GM18511 (cell line): ENCODE results near the gene POLR2J.
"Not testable (repeated sequence)": the region's sequence is repeated elsewhere in the genome, so short reads cannot be mapped to it uniquely, and the experiment has no call there.

ENCODE experiments used
- ATAC-seq: cut with Tn5 transposase; IDR thresholded peaks from one replicate; pipeline ENCODE4 v1.9.1; 2021; ENCODE audit warnings: mild to moderate bottlenecking, moderate library complexity; ENCODE audit not compliant: unreplicated experiment

Gene POLR2J

DNA sequence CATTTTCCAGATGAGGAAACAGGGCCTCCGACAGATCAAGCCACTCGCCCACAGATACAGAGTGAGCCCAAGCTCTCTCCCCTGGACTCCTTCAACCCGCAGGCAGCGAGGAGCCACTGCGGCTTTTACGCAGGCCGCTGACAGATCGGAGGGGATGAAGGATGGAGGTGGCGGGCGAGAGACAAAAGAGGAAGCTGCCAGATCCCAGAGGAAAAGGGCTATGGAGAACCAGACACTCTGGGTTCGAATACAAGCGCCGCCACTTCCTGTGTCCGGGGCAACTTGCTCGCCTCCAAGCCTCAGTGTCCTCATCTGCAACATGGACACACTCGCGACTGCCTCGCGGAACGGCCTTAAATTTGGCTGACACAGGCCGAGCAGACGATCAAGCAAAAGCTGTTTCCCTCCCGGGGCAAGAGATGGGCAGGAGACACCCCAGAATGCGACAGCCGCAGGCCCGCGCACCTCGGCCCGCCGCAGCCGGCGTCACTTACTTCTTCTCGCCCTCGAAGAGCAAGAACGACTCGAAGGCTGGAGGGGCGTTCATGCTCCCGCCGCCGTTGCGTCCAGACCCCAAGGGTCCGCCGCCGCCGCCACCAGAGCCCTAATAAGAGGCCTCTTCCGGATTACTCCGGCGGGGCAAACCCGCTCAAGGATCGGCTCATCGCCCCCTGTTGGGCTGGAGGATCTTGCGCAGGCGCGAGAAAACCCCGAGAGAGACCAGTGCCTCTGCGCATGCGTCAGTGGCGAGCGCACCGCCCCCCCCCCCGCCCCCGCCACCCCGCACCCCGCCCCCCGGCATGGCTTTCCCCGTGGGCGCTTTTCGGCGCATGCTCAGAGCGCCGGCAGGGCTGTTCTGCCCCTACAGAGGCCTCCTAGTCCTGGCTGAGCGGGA, at the start of gene POLR2J:
POLR2J (minus strand) TSS at position 609 of the 895 bp plus-strand sequence; CDS start at position 547, 62 bp downstream.
- ATAC-seq = peak; percentile 90

DNA sequence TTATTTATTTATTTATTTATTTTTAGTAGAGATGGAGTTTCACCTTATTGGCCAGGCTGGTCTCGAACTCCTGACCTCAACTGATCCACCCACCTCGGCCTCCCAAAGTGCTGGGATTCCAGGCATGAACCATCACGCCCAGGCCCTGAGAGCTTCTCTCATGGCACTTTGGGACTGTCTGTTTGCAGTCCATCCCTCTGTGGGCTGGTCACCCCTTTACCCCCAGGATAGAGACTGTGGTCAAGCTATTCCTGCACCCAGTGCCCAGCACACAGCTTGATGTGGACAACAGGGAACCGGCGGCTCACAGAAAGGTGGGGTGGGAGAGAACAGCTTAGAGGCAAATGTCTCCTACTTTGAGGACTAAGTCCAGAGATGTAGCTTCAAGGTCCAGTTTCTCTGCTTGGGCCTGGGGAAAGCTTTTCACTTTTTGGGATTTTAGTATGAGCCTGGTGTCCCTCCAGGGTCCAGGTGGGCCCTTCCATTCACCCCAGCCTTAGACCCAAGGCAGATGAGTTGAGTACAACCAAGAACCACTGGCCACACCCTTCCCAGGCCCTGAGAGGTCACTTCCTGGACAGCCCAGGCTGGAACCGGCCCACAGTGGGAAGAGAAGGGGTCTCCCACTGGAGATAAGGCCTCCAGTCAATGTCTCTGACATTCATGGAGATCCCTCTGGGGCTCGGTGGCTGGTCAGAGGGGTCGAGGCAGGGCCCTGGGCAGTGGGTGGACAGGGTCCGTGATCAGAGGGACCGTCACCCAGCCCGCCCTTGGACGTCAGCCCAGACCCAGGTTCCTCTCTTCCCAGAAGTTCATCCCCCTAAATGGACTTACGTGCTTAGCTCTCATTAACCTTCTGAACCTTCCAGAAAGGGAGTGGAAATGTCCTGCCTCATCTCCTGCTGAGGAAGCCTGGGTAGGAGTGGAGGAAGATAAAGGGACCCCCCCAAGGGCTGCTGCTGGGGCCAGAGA, 49.4 kb upstream of the POLR2J start:
- not testable (repeated sequence) for ATAC-seq

DNA sequence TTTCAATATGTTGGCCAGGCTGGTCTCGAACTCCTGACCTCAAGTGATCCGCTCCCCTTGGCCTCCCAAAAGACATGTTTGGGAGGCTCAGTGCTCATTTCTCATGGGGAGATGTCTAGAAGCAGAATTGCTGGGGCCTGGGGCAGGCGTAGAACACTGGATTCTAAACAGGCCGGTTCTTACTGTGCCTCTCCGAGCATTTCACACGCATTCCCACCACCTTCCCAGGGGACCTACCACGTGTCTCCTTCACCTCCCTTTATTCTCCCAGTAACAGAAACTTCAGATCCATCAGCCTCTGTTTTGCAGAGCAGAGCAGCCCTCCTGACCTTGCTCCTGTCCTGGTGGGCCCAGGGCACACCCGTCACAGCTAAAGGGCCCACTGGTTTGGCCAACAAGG, 48.5 kb upstream of the POLR2J start:
- ATAC-seq = not testable (repeated sequence)

DNA sequence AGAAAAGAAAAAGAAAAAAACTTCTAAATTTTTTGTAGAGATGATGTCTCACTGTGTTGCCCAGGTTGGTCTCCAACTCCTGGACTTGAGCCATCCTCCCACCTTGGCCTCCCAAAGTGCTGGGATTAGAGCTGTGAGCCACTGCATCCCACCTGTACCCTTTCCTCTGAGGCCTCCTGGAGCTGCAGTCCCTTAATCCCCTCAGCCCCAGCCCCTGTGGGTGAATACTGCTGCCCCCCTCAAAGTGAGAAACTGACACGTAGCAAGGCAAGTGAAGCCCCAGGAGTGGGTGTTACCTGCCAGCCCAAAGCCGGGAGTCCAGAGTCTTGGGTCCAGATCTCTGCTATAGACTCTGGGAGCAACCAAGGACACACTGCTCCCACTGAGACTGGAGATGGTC, 46.1 kb upstream of the POLR2J start:
- not testable (repeated sequence) for ATAC-seq

DNA sequence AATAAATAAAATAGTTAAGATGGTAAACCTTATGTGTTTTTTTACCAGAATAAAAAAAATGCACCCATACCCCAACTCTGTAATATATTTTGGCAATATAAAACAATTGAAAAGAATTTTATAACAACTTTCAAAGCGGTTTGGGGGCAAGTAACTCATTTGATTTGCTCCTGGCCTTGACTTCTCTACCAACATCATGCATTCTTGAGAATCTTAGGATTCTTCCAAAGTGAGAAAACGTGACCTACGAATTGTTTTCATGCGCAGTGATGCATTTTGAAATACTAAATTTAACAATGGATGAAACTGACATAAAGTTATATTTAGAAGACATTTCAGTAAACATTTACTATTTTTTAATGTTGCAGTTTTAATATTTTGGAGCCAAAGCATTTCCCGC, 42.1 kb upstream of the POLR2J start:
- ATAC-seq = not testable (repeated sequence)

DNA sequence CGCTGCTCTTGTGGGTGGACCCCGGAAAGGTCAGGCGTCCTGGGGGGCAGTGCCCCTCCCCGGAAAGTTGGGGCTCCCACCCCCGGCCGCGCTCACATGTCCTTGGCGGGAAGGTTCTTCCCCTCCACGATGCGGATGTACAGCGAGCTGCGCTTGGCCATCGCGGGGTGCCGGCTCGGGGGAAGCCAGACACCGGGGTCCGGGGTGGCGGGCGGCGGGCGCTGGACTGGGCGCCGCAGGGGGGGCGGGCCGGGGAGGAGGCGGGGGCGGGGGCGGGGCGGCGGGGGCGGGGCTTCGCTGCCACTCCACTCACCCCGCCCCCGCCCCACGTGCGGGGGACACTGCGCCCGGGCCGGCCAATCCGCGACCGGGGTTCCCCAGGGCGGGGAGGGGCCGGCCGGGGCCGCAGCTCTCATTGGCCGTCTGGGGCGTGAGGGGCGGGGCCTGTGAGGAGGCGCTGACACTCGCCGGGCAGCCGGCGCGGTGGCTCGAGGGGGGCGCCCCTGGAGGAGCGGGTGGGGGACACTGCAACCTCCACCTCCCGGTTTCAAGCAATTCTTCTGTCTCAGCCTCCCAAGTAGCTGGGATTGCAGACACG, 38.9 kb upstream of the POLR2J start, which contains the start of gene RASA4B:
RASA4B (minus strand) TSS at position 228 of the 598 bp plus-strand sequence; CDS start at position 161, 67 bp downstream.
- peak; percentile 68 for ATAC-seq

DNA sequence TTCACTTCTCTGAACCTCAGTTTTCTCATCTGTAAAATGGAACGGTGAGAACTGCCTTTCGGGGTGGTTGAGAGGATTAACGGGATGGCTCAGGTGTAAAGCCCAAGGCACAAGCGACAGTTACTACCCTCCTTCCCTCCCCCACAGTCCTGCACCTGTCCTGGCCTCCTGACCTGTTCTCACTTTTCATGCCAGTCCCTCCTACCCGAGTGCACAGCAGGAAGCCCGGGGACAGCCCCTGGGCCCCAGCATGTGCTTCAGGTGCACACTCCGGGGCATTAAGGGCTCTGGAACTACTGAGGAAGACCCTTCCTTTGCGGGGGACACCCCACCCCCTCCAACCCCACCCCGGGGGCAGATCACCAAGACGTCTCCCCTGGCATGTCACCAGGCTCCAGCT, 38.2 kb upstream of the POLR2J start:
- ATAC-seq = not testable (repeated sequence)

DNA sequence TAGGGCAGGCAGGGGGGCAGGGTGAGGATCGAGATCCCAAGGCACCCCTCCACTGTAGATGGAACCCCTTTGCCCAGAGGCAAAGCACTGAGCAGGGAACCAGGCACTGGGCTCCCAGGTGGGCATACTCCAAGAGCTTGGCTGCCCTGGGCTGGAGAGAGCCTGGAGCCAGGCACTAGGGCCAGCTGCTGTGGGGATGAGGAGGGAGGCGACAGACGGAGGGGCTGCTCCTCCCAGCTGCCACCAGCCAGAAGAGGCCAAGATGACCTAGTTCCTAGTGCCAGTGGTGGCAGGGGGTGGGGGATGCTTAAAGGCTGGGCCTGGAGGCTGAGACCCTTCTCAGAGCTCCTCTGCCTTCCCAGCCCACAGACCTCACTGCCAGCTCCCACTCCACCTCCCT, 37.2 kb upstream of the POLR2J start:
- not testable (repeated sequence) for ATAC-seq

DNA sequence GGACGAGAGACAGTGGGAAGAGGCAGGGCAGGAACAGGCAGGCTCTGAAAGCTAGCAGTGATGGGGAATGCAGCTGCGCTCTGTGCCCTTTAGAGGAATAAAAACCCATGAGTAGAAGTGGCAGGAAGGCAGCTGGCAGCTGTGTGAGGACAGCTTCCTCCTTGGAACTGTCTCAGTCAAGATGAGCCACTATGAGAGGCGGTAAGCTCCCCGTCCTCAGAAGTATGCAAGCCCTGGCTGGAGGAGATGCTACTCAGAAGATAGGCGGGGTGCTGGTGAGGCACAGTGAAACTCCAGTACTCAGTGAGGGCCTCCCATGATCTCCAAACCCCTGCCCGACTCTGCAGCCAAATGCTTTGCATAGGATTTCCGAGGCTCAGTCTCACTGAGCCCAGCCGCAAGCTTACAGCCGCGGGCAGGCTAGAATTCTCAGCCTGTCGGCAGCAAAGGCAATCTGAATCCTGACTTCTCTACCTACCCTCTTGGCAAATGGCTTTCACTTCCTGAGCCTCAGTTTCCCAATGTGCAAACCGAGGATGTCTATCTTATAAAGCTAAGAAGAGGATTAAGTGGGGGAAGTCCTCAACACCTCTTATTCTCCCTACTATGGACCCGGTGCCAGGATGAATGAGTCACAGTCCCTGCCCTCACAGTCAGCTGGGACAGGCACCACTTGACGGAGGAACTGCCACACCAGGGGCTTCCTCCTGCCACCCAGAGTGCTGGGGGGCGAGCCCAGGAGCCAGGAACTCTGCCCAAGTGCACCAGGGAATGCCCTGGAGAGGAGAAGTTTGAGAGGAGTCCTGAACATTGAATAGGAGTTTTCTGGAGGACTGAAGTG, 36.4 kb upstream of the POLR2J start:
- ATAC-seq = peak; percentile 72

DNA sequence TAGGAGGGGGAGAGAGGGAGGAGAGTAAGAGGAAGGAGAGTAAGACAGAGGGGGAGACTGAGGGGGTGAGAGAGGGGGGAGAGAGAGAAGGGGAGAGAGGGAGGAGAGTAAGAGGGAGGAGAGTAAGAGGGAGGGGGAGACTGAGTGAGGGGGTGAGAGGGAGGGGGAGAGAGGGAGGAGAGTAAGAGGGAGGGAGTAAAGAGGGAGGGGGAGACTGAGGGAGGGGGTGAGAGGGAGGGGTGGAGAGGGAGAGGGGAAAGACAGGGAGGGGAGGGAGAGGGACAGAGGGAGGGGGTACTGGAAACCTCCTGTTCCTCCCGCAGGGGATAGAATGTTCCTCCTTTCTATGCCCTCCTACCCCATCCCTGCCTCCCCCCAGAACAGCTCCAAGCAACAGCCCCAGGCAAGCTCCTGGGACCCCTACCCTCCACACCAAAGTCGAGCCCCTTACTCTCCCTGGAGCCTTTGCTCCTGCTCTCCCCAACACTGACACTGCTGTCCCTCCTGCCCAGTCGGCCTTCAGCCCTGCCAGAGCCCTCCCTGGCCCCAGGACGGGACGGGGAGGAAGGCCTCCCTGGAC, 34.0 kb upstream of the POLR2J start:
- ATAC-seq = not testable (repeated sequence)

DNA sequence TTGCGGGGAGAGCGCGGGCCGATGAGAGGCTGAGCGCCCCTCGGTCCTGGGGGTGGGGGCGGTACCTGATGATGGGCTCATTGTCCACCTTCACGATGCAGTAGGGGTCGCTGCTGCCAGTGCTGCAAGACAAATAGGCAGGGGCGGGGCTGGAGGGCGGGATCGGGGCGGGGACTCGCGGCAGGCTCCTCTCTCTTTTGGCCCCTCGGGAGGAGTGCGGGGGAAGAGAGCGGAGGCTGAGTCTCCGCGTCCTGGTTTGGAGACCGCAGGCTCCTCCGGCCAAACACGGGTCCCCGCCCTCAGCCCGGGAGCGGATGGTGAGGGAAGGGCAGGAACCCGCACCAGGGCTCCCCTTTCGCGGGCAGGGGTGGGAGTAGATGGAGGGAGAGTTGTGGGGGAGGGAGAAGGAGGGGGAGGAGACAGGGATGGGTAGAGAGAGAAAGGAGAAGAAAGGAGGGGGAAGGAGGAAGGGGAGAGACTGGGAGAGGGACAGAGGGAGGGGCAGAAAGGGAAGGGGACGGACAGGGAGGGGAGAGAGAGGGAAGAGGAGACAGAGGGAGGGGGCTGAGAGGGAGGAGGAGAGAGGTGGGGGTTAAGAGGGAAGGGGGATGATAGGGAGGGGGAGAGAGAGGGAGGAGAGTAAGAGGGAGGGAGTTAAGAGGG, 33.3 kb upstream of the POLR2J start:
- ATAC-seq = peak; percentile 46

DNA sequence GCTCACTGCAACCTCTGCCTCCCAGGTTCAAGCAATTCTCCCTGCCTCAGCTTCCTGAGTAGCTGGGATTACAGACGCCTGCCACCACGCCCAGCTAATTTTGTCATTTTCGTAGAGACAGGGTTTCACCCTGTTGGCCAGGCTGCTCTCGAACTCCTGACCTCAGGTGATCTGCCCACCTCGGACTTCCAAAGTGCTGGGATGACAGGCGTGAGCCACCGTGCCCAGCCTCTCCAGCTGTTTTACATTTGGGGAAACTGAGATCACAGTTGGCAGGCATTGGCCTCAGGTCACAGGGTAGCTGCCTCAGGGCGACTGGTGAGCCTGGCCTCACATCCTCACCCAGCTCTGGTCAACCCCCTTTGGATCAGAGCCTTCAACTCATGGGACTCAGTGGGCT, 31.9 kb upstream of the POLR2J start:
- ATAC-seq = not testable (repeated sequence)

DNA sequence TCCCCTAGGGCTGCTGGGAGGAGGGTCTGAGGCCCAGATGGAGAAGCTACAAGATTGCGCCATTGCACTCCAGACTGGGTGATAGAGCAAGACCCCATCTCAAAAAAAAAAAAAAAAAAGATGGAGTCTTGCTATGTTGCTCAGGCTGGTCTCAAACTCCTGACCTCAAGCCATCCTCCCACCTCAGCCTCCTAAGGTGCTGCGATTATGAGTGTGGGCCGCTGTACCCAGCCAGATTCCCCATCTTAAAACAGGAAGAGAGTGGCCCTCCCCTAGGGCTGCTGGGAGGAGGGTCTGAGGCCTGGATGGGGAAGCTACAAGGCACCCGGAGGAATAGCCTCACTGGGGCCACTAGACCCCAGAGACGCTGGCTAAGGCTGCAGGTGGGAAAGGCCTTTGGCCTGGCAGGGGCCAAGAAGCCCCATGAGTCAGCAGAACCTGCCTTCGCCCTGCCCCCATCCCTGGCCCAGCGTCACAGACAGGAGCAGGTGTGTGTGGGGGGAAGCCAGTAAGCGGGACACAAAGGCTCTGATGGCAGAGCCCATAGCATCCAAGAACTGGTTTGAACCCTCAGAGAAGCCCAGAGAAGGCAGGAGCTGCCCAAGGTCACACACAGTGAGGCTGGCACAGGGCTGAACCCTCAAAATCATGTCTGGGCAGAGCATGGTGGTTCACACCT, 28.8 kb upstream of the POLR2J start:
- ATAC-seq = not testable (repeated sequence)

DNA sequence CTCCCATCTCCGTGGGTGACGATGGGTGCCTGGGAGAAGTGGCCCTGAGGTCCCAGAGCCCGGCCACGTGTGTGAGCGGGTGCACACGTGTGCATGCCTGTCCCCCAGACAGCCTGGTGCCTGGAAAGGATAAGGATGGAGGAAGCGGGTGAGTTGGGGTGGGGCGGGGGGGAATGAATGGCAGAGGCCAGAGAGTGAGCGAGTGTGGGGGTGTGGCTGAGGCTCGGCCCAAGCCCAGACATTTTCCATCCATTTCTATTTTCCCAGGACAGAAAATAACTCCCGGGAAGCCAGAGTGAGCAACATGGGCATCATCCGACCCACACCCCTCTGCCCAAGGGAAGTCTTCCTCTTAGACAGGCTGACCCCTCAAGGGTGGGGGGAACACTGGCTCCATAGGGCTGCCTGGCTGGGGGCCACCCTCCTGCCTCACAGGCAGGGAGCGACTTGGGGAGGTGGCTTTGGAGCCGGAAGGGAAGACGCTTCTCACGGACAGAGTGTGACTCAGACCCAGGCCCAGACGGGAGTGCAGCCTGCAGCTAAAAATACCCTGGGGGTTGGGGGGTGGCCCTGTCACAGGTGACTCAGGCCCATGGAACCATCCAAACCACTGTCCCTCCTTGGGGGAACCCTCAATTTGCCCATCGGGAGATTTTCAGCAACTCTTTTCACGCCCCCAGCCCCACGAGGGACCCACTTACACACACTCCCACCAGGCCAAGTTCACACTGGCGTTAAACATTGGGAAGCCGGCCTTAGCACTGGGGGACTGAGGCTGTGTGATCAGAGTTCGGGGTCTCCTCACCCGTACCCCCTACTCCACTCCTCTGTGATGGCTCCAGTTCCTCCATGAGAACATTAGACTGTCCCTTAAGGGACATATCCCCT, 26.8 kb upstream of the POLR2J start:
- not testable (repeated sequence) for ATAC-seq

DNA sequence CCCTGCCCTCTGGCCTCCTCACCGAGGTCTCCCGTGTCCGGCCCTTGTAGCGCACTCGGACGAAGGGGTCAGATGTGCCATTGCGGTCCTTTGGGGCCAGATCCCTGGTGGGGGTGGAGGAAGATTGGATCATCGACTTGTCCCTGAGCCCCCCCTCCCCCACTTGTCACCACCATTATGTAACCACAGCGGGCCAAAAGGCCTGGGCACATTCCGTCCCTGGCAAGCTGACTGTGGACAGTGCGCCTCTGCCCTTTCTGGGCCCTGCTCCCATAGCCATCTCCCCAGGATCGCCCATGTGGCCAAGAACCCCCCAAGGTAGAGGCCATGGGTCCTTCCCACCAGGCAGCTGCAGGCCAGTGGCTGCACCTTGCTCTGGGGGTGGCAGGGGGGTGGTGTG, 24.4 kb upstream of the POLR2J start:
- ATAC-seq = not testable (repeated sequence)

DNA sequence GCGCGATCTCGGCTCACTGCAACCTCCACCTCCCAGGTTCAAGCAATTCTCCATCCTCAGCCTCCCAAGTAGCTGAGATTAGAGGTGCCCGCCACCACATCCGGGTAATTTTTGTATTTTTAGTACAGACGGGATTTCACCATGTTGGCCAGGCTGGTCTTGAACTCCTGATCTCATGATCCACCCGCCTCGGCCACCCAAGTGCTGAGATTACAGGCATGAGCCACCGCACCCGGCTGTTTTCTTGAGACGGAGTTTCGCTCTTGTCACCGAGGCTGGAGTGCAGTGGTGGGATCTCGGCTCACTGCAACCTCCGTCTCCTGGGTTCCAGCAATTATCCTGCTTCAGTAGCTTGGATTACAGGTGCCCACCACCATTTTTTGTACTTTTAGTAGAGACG, 19.6 kb upstream of the POLR2J start:
- ATAC-seq = not testable (repeated sequence)

DNA sequence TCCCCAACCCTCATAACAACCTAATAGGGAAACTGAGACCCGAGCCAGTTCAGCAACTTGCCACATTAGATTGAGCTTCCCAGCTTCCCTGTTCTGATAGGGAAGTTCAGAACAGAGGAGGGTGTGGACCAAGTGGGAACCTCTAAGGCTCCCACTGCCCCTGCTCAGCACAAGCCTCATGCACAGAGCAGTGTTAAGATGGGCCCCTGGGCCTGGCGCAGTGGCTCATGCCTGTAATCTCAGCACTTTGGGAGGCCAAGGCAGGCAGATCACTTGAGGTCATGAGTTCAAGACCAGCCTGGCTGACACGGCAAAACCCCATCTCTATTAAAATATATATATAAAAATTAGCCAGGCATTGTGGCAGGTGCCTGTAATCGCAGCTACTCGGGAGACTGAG, 18.6 kb upstream of the POLR2J start:
- not testable (repeated sequence) for ATAC-seq
